CD14-positive monocyte (primary cell): ENCODE results near the gene DISP2. TPM values are rescaled to one million over a fixed set of nuclear protein-coding genes. Genes with fewer than 3 reads are reported as not detected.

Source experiments
- DNase-seq, 3 donors: peaks; one replicate each; pipeline ENCODE4 v3.0.0-alpha.2; 2011 to 2022
- H2AFZ ChIP-seq: 2 replicates; pipeline ENCODE4 v1.6.0; 2012; ENCODE audit warnings: mild to moderate bottlenecking, low read depth, low read length, inconsistent platforms; ENCODE audit not compliant: insufficient read depth, poor library complexity, severe bottlenecking
- H3K27ac ChIP-seq, 2 donors: 1 replicate in 1 of 2; 2 replicates in 1 of 2; pipeline ENCODE4 v1.5.1; 2012 to 2013; ENCODE audit warnings: low read length in 2 of 2, control low read depth in 1 of 2, inconsistent platforms in 1 of 2, low read depth in 1 of 2, mild to moderate bottlenecking in 1 of 2
- H3K27me3 ChIP-seq, 2 donors: one replicate each; pipeline versions ENCODE4 v1.6.0 to v1.6.1; 2011 to 2013; ENCODE audit warnings: low read length in 2 of 2; ENCODE audit not compliant: control insufficient read depth in 2 of 2, insufficient read depth in 2 of 2
- H3K36me3 ChIP-seq, 2 donors: replicated peaks in 1 of 2; 1 replicate in 1 of 2; 2 replicates in 1 of 2; pipeline versions ENCODE4 v1.5.1 to v1.6.1; 2012 to 2013; ENCODE audit warnings: low read length in 2 of 2, control low read depth in 1 of 2, inconsistent platforms in 1 of 2, mild to moderate bottlenecking in 1 of 2; ENCODE audit not compliant: insufficient read depth in 2 of 2, control insufficient read depth in 1 of 2
- H3K4me1 ChIP-seq, 2 donors: 1 replicate in 1 of 2; 2 replicates in 1 of 2; pipeline versions ENCODE4 v1.5.1 to v1.6.1; 2012 to 2013; ENCODE audit warnings: low read length in 2 of 2, control low read depth in 1 of 2, inconsistent platforms in 1 of 2, mild to moderate bottlenecking in 1 of 2, moderate library complexity in 1 of 2; ENCODE audit not compliant: insufficient read depth in 2 of 2, control insufficient read depth in 1 of 2
- H3K4me2 ChIP-seq: replicated peaks from 2 replicates; pipeline ENCODE3; 2012; ENCODE audit warnings: low read length, moderate library complexity, mild to moderate bottlenecking; ENCODE audit not compliant: poor library complexity, severe bottlenecking; ENCODE audit errors: extremely low read depth
- H3K4me3 ChIP-seq, 3 experiments: fragments of 200-600 bp in 1 of 3; sonication (generic) in 1 of 3; replicated peaks in 1 of 3; 1 replicate in 2 of 3; 2 replicates in 1 of 3; pipeline ENCODE4 v1.5.1; 2011 to 2013; ENCODE audit warnings: low read length in 3 of 3, mild to moderate bottlenecking in 3 of 3, control low read depth in 2 of 3, low read depth in 2 of 3, inconsistent platforms in 1 of 3, moderate library complexity in 1 of 3
- H3K79me2 ChIP-seq: 2 replicates; pipeline ENCODE4 v1.6.0; 2012; ENCODE audit warnings: mild to moderate bottlenecking, control low read depth, inconsistent platforms, low read length, moderate library complexity; ENCODE audit not compliant: insufficient read depth
- H3K9ac ChIP-seq: 2 replicates; pipeline ENCODE4 v1.6.0; 2017; ENCODE audit warnings: low read length, mild to moderate bottlenecking; ENCODE audit not compliant: insufficient read depth, poor library complexity, severe bottlenecking
- H3K9me3 ChIP-seq, 2 donors: replicated peaks in 1 of 2; 1 replicate in 1 of 2; 2 replicates in 1 of 2; pipeline versions ENCODE4 v1.5.1 to v1.6.1; 2012 to 2013; ENCODE audit warnings: low read length in 2 of 2, control low read depth in 1 of 2; ENCODE audit not compliant: control insufficient read depth in 1 of 2, insufficient read depth in 1 of 2
- H4K20me1 ChIP-seq: 2 replicates; pipeline ENCODE4 v1.6.0; 2012; ENCODE audit warnings: mild to moderate bottlenecking, low read length, control low read depth, moderate library complexity; ENCODE audit not compliant: insufficient read depth
- H3K27ac Mint-ChIP-seq, 7 donors: one replicate each; pipeline ENCODE4 v1.8.0; 2020; ENCODE audit warnings: mild to moderate bottlenecking in 7 of 7, mixed read lengths in 7 of 7, moderate library complexity in 6 of 7, inconsistent platforms in 2 of 7
- H3K27me3 Mint-ChIP-seq, 3 donors: one replicate each; pipeline ENCODE4 v1.8.0; 2021 to 2022; ENCODE audit warnings: low read depth in 3 of 3, mild to moderate bottlenecking in 3 of 3, mixed read lengths in 3 of 3, moderate library complexity in 3 of 3, inconsistent platforms in 1 of 3
- H3K36me3 Mint-ChIP-seq, 2 donors: one replicate each; pipeline ENCODE4 v1.8.0; 2020; ENCODE audit warnings: mixed read lengths in 2 of 2, inconsistent platforms in 1 of 2, mild to moderate bottlenecking in 1 of 2
- H3K4me1 Mint-ChIP-seq: one replicate; pipeline ENCODE4 v1.8.0; 2020; ENCODE audit warnings: mild to moderate bottlenecking, mixed read lengths
- H3K4me3 Mint-ChIP-seq, 2 donors: one replicate each; pipeline ENCODE4 v1.8.0; 2020; ENCODE audit warnings: mild to moderate bottlenecking in 2 of 2, mixed read lengths in 2 of 2, moderate library complexity in 1 of 2
- H3K9me3 Mint-ChIP-seq, 7 donors: one replicate each; pipeline ENCODE4 v1.8.0; 2020 to 2022; ENCODE audit warnings: mixed read lengths in 7 of 7, mild to moderate bottlenecking in 6 of 7, moderate library complexity in 6 of 7, inconsistent platforms in 2 of 7
- WGBS: methylation state at CpG from one replicate; pipeline ENCODE4 v1.1.5; 2013; ENCODE audit warnings: missing lambda C conversion rate; ENCODE audit not compliant: insufficient coverage; 5-methylcytosine and 5-hydroxymethylcytosine counted together
- intact Hi-C, 2 donors: fragments of 100-400 bp; cut with micrococcal nuclease; formaldehyde crosslinking; loops; one replicate each; pipeline versions ENCODE4 v1.15.0 to v1.15.1; 2023
- polyA plus RNA-seq, 3 donors: library from polyadenylated mRNA; depleted of rRNA in 1 of 3; unstranded in 2 of 3; stranded (reverse) in 1 of 3; fragments of 300-500 nt in 2 of 3; fragments of >200 nt in 1 of 3; fragmentation: Illumina TruSeq in 2 of 3; gene quantifications; 1 replicate in 2 of 3; 2 replicates in 1 of 3; pipeline ENCODE4 v1.2.3, GENCODE V29; 2012 to 2021
- TF ChIP-seq, protein P1 (sequence below): fragments of 200-600 bp; IDR thresholded peaks from one replicate; pipeline ENCODE4 v1.8.0; 2022; ENCODE audit warnings: antibody characterized with exemption, mild to moderate bottlenecking

Gene DISP2
- polyA plus RNA-seq, 3 donors, result 0.01 TPM; not detected in 1

DNA sequence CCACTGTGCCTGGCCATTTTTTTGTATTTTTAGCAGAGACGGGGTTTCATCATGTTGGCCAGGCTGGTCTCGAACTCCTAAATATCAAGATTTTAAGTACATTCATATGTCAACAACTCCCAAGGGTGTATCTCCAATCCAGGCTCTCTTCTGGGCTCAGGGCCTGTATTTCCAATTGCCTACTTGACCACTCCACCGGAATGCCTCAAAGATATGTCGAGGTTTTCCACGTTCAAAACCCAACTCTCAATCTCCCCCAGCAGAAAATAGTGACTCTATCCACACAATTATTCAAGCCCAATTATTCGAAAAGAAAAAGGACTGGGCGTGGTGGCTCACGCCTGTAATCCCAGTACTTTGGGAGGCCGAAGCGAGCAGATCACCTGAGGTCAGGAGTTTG lies 22.6 kb downstream of the DISP2 start:
- TF ChIP-seq, protein P1, sequence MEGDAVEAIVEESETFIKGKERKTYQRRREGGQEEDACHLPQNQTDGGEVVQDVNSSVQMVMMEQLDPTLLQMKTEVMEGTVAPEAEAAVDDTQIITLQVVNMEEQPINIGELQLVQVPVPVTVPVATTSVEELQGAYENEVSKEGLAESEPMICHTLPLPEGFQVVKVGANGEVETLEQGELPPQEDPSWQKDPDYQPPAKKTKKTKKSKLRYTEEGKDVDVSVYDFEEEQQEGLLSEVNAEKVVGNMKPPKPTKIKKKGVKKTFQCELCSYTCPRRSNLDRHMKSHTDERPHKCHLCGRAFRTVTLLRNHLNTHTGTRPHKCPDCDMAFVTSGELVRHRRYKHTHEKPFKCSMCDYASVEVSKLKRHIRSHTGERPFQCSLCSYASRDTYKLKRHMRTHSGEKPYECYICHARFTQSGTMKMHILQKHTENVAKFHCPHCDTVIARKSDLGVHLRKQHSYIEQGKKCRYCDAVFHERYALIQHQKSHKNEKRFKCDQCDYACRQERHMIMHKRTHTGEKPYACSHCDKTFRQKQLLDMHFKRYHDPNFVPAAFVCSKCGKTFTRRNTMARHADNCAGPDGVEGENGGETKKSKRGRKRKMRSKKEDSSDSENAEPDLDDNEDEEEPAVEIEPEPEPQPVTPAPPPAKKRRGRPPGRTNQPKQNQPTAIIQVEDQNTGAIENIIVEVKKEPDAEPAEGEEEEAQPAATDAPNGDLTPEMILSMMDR, result no peak
- 97% methylated on average over 8 of the region's 10 CpGs for WGBS
- no peak overlapping the region for H3K4me3 Mint-ChIP-seq

DNA sequence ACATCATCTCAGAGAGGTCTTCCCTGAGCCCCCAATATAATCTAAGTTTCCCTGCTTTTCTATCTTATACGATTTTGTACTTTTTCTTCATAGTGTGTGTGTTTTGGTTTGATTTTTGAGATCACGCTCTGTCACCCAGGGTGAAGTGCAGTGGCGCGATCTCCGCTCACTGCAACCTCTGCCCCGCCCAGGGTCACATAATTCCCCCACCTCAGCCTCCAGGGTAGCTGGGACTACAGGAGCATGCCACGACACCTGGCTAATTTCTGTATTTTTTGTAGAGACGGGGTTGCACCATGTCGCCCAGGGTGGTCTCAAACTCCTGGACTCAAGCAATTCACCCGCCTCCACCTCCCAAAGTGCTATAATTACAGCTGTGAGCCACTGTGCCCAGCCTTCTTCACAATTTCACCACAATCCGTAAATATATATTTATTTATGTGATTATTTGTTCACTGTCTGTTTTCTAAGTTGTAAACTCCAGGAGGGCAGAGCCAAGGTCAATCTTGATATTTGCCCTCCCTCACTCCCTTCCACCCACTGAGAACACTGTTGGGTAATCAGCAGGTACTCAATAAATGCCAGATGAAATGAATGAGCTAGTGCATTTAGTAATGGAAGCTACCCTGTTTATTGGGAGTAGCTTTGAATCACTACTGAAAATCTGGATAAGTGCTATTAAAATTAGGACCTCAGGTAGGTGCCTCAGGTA lies 24.0 kb downstream of the DISP2 start:
- TF ChIP-seq, protein P1, result no peak
- H3K4me1 Mint-ChIP-seq, result peaks cover 41% of the 10 kb centered on the region
- H3K79me2 ChIP-seq, result peaks cover 41% of the 10 kb centered on the region
- peaks cover 9% of the 10 kb centered on the region in 2 donors for H3K36me3 ChIP-seq
- peaks cover 34 to 42% of the 10 kb centered on the region in 2 donors for H3K4me1 ChIP-seq
- peaks cover 0 to 3% (median 2%) of the 10 kb centered on the region in 3 donors for H3K27me3 Mint-ChIP-seq
- H3K9me3 ChIP-seq, result no peaks in the 10 kb centered on the region
- intact Hi-C loops, result no loop called here
- no peak for DNase-seq
- no peak overlapping the region for H3K4me2 ChIP-seq
- peaks cover 9 to 10% of the 10 kb centered on the region in 2 donors for H3K36me3 Mint-ChIP-seq
- H3K9ac ChIP-seq, result no peak overlapping the region
- WGBS, result no CpG with 5 or more reads among the region's 11 CpGs
- no peak overlapping the region for H3K4me3 Mint-ChIP-seq
- peak overlapping the region in 1 of 7 donors; percentile 89 for H3K27ac Mint-ChIP-seq
- no peaks in the 10 kb centered on the region for H4K20me1 ChIP-seq
- H2AFZ ChIP-seq, result no peak overlapping the region
- H3K27ac ChIP-seq, result no peak overlapping the region
- no peaks in the 10 kb centered on the region for H3K27me3 ChIP-seq
- H3K9me3 Mint-ChIP-seq, result peaks cover 0 to 3% (median under 1%) of the 10 kb centered on the region in 7 donors
- no peak overlapping the region for H3K4me3 ChIP-seq

More for the DNA sequence above, 22.6 kb downstream of the DISP2 start:
- no peak overlapping the region for H3K4me2 ChIP-seq
- intact Hi-C loops, result no loop called here
- Mint-ChIP-seq H3K27me3 (peaks cover 0 to 3% (median 2%) of the 10 kb centered on the region in 3 donors), H3K4me1 (peaks cover 44% of the 10 kb centered on the region), H3K9me3 (peaks cover 0 to 4% (median 3%) of the 10 kb centered on the region in 7 donors), H3K36me3 (peaks cover 0 to 2% of the 10 kb centered on the region in 2 donors), H3K27ac (no peak overlapping the region)
- H2AFZ ChIP-seq, result no peak overlapping the region
- no peaks in the 10 kb centered on the region for H3K36me3 ChIP-seq
- H3K4me1 ChIP-seq, result peaks cover 34 to 42% of the 10 kb centered on the region in 2 donors
- no peak overlapping the region for H3K27ac ChIP-seq
- H3K4me3 ChIP-seq, result no peak overlapping the region
- H3K79me2 ChIP-seq, result peaks cover 30% of the 10 kb centered on the region
- no peaks in the 10 kb centered on the region for H4K20me1 ChIP-seq
- H3K9ac ChIP-seq, result no peak overlapping the region
- DNase-seq, result no peak
- H3K9me3 ChIP-seq, result no peaks in the 10 kb centered on the region
- H3K27me3 ChIP-seq, result no peaks in the 10 kb centered on the region
